H9 (cell line): ENCODE results near the gene DPP6. TPM values are rescaled to one million over a fixed set of nuclear protein-coding genes. Genes with fewer than 3 reads are reported as not detected.
"Not testable (repeated sequence)": the region's sequence is repeated elsewhere in the genome, so short reads cannot be mapped to it uniquely, and the experiment has no call there.

Source experiments
- DNase-seq: peaks from one replicate; pipeline ENCODE4 v3.0.0-alpha.2; 2017
- H2AFZ ChIP-seq: one replicate; pipeline ENCODE4 v1.6.1; 2013; ENCODE audit warnings: mild to moderate bottlenecking, low read length, control low read depth, moderate library complexity
- H2AK5ac ChIP-seq: 2 replicates; pipeline ENCODE4 v1.6.1; 2013; ENCODE audit warnings: low read length, control low read depth, mixed read lengths; ENCODE audit not compliant: insufficient read length
- H2BK120ac ChIP-seq: one replicate; pipeline ENCODE4 v1.6.1; 2013; ENCODE audit warnings: low read depth, mild to moderate bottlenecking, low read length, control low read depth, inconsistent platforms; ENCODE audit not compliant: poor library complexity, severe bottlenecking
- H2BK12ac ChIP-seq: 2 replicates; pipeline ENCODE4 v1.6.1; 2013; ENCODE audit warnings: low read length, control low read depth, mixed read lengths, low read depth; ENCODE audit not compliant: insufficient read length
- H2BK15ac ChIP-seq: 2 replicates; pipeline ENCODE4 v1.6.1; 2013; ENCODE audit warnings: low read depth, low read length, control low read depth
- H2BK20ac ChIP-seq: one replicate; pipeline ENCODE4 v1.6.1; 2013; ENCODE audit warnings: low read depth, mild to moderate bottlenecking, low read length, control low read depth, inconsistent platforms; ENCODE audit not compliant: poor library complexity, severe bottlenecking
- H2BK5ac ChIP-seq: 2 replicates; pipeline ENCODE4 v1.6.1; 2013; ENCODE audit warnings: low read length, control low read depth, mixed read lengths; ENCODE audit not compliant: insufficient read length
- H3K14ac ChIP-seq: 2 replicates; pipeline ENCODE4 v1.6.1; 2013; ENCODE audit warnings: low read length, control low read depth; ENCODE audit not compliant: insufficient read depth
- H3K18ac ChIP-seq: 2 replicates; pipeline ENCODE4 v1.6.1; 2013; ENCODE audit warnings: low read depth, mild to moderate bottlenecking, mixed read lengths, low read length, control low read depth; ENCODE audit not compliant: insufficient read length
- H3K23ac ChIP-seq: 2 replicates; pipeline ENCODE4 v1.6.1; 2013; ENCODE audit warnings: low read length, control low read depth, mixed read lengths, low read depth; ENCODE audit not compliant: insufficient read length
- H3K23me2 ChIP-seq: 2 replicates; pipeline ENCODE4 v1.6.1; 2013; ENCODE audit warnings: low read depth, mild to moderate bottlenecking, mixed read lengths, low read length, control low read depth; ENCODE audit not compliant: insufficient read length, poor library complexity, severe bottlenecking
- H3K27ac ChIP-seq: 2 replicates; pipeline ENCODE4 v1.5.1; 2013; ENCODE audit warnings: low read length, control low read depth, mixed read lengths, low read depth; ENCODE audit not compliant: insufficient read length
- H3K27me3 ChIP-seq: 2 replicates; pipeline ENCODE4 v1.6.1; 2013; ENCODE audit warnings: low read length, control low read depth, inconsistent platforms; ENCODE audit not compliant: insufficient read depth
- H3K4ac ChIP-seq: 2 replicates; pipeline ENCODE4 v1.6.1; 2013; ENCODE audit warnings: low read depth, mild to moderate bottlenecking, control low read depth, inconsistent platforms, low read length, moderate library complexity
- H3K4me1 ChIP-seq: 2 replicates; pipeline ENCODE4 v1.6.1; 2013; ENCODE audit warnings: low read length, control low read depth, inconsistent platforms; ENCODE audit not compliant: insufficient read depth
- H3K4me2 ChIP-seq: 2 replicates; pipeline ENCODE4 v1.6.1; 2013; ENCODE audit warnings: low read length, control low read depth, mixed read lengths; ENCODE audit not compliant: insufficient read length, insufficient read depth
- H3K56ac ChIP-seq: 2 replicates; pipeline ENCODE4 v1.6.1; 2013; ENCODE audit warnings: low read depth, mild to moderate bottlenecking, mixed read lengths, low read length, control low read depth; ENCODE audit not compliant: insufficient read length
- H3K79me1 ChIP-seq: 2 replicates; pipeline ENCODE4 v1.6.1; 2013; ENCODE audit warnings: low read depth, mild to moderate bottlenecking, moderate library complexity, low read length, control low read depth, inconsistent platforms; ENCODE audit not compliant: insufficient read depth, poor library complexity, severe bottlenecking
- H3K79me2 ChIP-seq: 2 replicates; pipeline ENCODE4 v1.6.1; 2013; ENCODE audit warnings: low read length, control low read depth, inconsistent platforms; ENCODE audit not compliant: insufficient read depth
- H3K9ac ChIP-seq: 2 replicates; pipeline ENCODE4 v1.6.1; 2013; ENCODE audit warnings: low read length, control low read depth, mixed read lengths; ENCODE audit not compliant: insufficient read length; ENCODE audit errors: extremely low read depth
- H3K9me3 ChIP-seq: one replicate; pipeline ENCODE4 v1.6.1; 2013; ENCODE audit warnings: low read depth, low read length, inconsistent platforms; ENCODE audit not compliant: control insufficient read depth
- H3T11ph ChIP-seq: one replicate; pipeline ENCODE4 v1.6.1; 2013; ENCODE audit warnings: mild to moderate bottlenecking, low read length, control low read depth, inconsistent platforms
- H4K20me1 ChIP-seq: one replicate; pipeline ENCODE4 v1.6.1; 2013; ENCODE audit not compliant: control insufficient read depth, insufficient read length, insufficient read depth
- H4K5ac ChIP-seq: 2 replicates; pipeline ENCODE4 v1.6.1; 2013; ENCODE audit warnings: low read depth, mild to moderate bottlenecking, mixed read lengths, low read length, control low read depth; ENCODE audit not compliant: insufficient read length
- H4K8ac ChIP-seq: replicated peaks from 2 replicates; pipeline ENCODE4 v1.6.1; 2013; ENCODE audit warnings: low read length, control low read depth, mixed read lengths, low read depth; ENCODE audit not compliant: insufficient read length
- H4K91ac ChIP-seq: 2 replicates; pipeline ENCODE4 v1.6.1; 2013; ENCODE audit warnings: low read depth, mild to moderate bottlenecking, moderate library complexity, mixed read lengths, low read length, control low read depth; ENCODE audit not compliant: insufficient read length
- H3K27ac Mint-ChIP-seq, 3 experiments: 2 replicates in 2 of 3; 3 replicates in 1 of 3; pipeline ENCODE4 v1.8.0; 2020 to 2021; ENCODE audit warnings: mixed read lengths in 3 of 3, mild to moderate bottlenecking in 1 of 3, moderate library complexity in 1 of 3
- H3K27me3 Mint-ChIP-seq: 2 replicates; pipeline ENCODE4 v1.8.0; 2021; ENCODE audit warnings: low read depth, mild to moderate bottlenecking, moderate library complexity, mixed read lengths
- H3K36me3 Mint-ChIP-seq, 3 experiments: 2 replicates in 2 of 3; 3 replicates in 1 of 3; pipeline ENCODE4 v1.8.0; 2020 to 2021; ENCODE audit warnings: low read depth in 3 of 3, mixed read lengths in 3 of 3; ENCODE audit not compliant: insufficient read depth in 1 of 3
- H3K4me1 Mint-ChIP-seq, 2 experiments: 2 replicates each; pipeline ENCODE4 v1.8.0; 2020; ENCODE audit warnings: mixed read lengths in 2 of 2
- H3K4me3 Mint-ChIP-seq, 2 experiments: 2 replicates in 1 of 2; 3 replicates in 1 of 2; pipeline ENCODE4 v1.8.0; 2020 to 2021; ENCODE audit warnings: mild to moderate bottlenecking in 2 of 2, mixed read lengths in 2 of 2, moderate library complexity in 1 of 2
- H3K9me3 Mint-ChIP-seq, 2 experiments: 2 replicates in 1 of 2; 3 replicates in 1 of 2; pipeline ENCODE4 v1.8.0; 2020; ENCODE audit warnings: mild to moderate bottlenecking in 2 of 2, mixed read lengths in 2 of 2, moderate library complexity in 1 of 2
- WGBS: extraction: QIAGEN DNeasy Blood & Tissue Kit; methylation state at CpG from one replicate; pipeline ENCODE4 v1.1.7; 2013; ENCODE audit warnings: missing lambda C conversion rate, low lambda C conversion rate, mixed read lengths; ENCODE audit not compliant: insufficient read length; ENCODE audit errors: extremely low coverage; 5-methylcytosine and 5-hydroxymethylcytosine counted together
- total RNA-seq: library from RNA; stranded (reverse); gene quantifications from 2 replicates; pipeline ENCODE4 v1.2.1, GENCODE V29; 2021

Gene DPP6
- total RNA-seq, 1 experiment from 2014 or later: 4.5 TPM

DNA sequence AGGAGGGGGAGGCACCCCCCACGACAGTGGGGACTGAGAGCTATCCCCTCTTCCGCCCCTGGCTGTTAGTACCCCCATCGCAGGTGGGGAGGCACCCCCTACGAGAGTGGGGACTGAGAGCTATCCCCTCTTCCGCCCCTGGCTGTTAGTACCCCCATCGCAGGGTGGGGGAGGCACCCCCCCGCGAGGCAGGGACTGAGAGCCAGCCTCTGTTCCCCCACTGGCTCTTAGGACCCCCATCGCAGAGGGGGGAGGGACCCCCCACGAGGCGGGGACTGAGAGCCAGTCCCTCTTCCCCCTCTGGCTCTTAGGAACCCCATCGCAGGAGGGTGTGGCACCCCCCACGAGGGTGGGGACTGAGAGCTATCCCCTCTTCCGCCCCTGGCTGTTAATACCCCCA, 6.6 kb downstream of the DPP6 start:
- not testable (repeated sequence) for H3K27ac ChIP-seq, H3K4ac ChIP-seq, H4K20me1 ChIP-seq, H3K79me1 ChIP-seq, H3K23me2 ChIP-seq, H3K14ac ChIP-seq, H3T11ph ChIP-seq, H3K4me2 ChIP-seq, H3K4me1 ChIP-seq, H4K5ac ChIP-seq, H3K18ac ChIP-seq, H3K4me1 Mint-ChIP-seq, H3K56ac ChIP-seq, H2BK120ac ChIP-seq, H3K4me3 Mint-ChIP-seq, H2AFZ ChIP-seq, H3K79me2 ChIP-seq, H2BK15ac ChIP-seq, H3K27ac Mint-ChIP-seq, H2BK20ac ChIP-seq, H3K9me3 Mint-ChIP-seq, H3K36me3 Mint-ChIP-seq, H3K9me3 ChIP-seq, H4K91ac ChIP-seq, H3K9ac ChIP-seq, H2AK5ac ChIP-seq, H3K23ac ChIP-seq, H3K27me3 ChIP-seq, DNase-seq, H2BK12ac ChIP-seq, H4K8ac ChIP-seq, H2BK5ac ChIP-seq
- WGBS: no CpG with 5 or more reads among the region's 14 CpGs
- peaks cover 30% of the 10 kb centered on the region for H3K27me3 Mint-ChIP-seq

DNA sequence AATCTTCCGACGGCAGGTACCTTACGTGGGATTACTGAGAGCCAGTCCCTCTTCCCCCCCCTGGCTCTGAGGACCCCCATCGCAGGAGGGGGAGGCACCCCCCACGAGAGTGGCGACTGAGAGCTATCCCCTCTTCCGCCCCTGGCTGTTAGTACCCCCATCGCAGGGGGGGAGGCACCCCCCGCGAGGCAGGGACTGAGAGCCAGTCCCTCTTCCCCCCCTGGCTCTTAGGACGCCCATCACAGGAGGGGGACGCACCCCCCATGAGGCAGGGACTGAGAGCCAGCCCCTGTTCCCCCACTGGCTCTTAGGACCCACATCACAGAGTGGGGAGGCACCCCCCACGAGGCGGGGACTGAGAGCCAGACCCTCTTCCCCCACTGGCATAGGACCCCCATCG, 8.4 kb downstream of the DPP6 start:
- H2BK12ac ChIP-seq, H2BK15ac ChIP-seq, H3K9me3 Mint-ChIP-seq, H3K4me2 ChIP-seq, H4K20me1 ChIP-seq, H2BK5ac ChIP-seq, H3K79me2 ChIP-seq, H4K8ac ChIP-seq, H3K9ac ChIP-seq, H3K4me3 Mint-ChIP-seq, H3K23ac ChIP-seq, H3K4ac ChIP-seq, H4K5ac ChIP-seq, H3K79me1 ChIP-seq, H2BK20ac ChIP-seq, DNase-seq, H3K18ac ChIP-seq, H3K27me3 ChIP-seq, H3K27ac ChIP-seq, H3T11ph ChIP-seq, H3K9me3 ChIP-seq, H4K91ac ChIP-seq, H3K4me1 ChIP-seq, H3K14ac ChIP-seq, H3K23me2 ChIP-seq, H3K27ac Mint-ChIP-seq, H3K4me1 Mint-ChIP-seq, H3K36me3 Mint-ChIP-seq, H2AFZ ChIP-seq, H3K56ac ChIP-seq, H2AK5ac ChIP-seq, H2BK120ac ChIP-seq: not testable (repeated sequence)
- H3K27me3 Mint-ChIP-seq: peaks cover 15% of the 10 kb centered on the region
- WGBS: no CpG with 5 or more reads among the region's 15 CpGs
